GM06990 (cell line): ENCODE data around the gene CADPS2.
A peak's percentile ranks its signal among the peaks of the same experiment; 100 is the strongest.

Experiments used
- DNase-seq: peaks from one replicate; pipeline ENCODE4 v3.0.0-alpha.2; 2011; ENCODE audit not compliant: insufficient read length; ENCODE audit errors: extremely low read depth
- H3K27me3 ChIP-seq: replicated peaks from 2 replicates; pipeline ENCODE4 v1.6.0; 2011; ENCODE audit warnings: low read length; ENCODE audit not compliant: control insufficient read depth, insufficient read depth
- H3K36me3 ChIP-seq: 2 replicates; pipeline ENCODE4 v1.5.1; 2011; ENCODE audit warnings: low read length; ENCODE audit not compliant: control insufficient read depth, insufficient read depth
- H3K4me3 ChIP-seq: replicated peaks from 2 replicates; pipeline ENCODE4 v1.5.1; 2011; ENCODE audit warnings: low read depth, mild to moderate bottlenecking, control low read depth, low read length
- CTCF ChIP-seq: IDR thresholded peaks from 2 replicates; pipeline ENCODE4 v1.5.1; 2011; ENCODE audit warnings: low read length, control low read depth, mild to moderate bottlenecking, inconsistent platforms; ENCODE audit not compliant: insufficient read depth, poor library complexity, severe bottlenecking

Gene CADPS2

GRCh38 chr7:122886357-122887081 is at the start of gene CADPS2:
TSS of gene CADPS2 (minus strand) at chr7:122886460. CDS start at chr7:122886337, 123 bp downstream.
- H3K27me3 ChIP-seq, result no peaks in the 10 kb centered on the region; the same call in 1 of the 2 replicates
- TF ChIP-seq CTCF, result no peak
- peak; percentile 47 for DNase-seq
- peak within 1 kb of the TSS; percentile 63 for H3K4me3 ChIP-seq
- H3K36me3 ChIP-seq, result no peaks in the 10 kb centered on the region

GRCh38 chr7:122935620-122936019 is 49.4 kb upstream of the CADPS2 start:
- TF ChIP-seq CTCF, result no peak
- DNase-seq, result no peak
- Histone ChIP-seq H3K27me3 (no peaks in the 10 kb centered on the region), H3K4me3 (no peak overlapping the region), H3K36me3 (no peaks in the 10 kb centered on the region)

- TF ChIP-seq CTCF, result no peak
- H3K27me3 ChIP-seq, result no peaks in the 10 kb centered on the region
- H3K4me3 ChIP-seq, result no peak overlapping the region
- no peaks in the 10 kb centered on the region for H3K36me3 ChIP-seq
- no peak for DNase-seq
These were observed 33.5 kb upstream of the CADPS2 start for GRCh38 chr7:122919643-122920181.

DNA sequence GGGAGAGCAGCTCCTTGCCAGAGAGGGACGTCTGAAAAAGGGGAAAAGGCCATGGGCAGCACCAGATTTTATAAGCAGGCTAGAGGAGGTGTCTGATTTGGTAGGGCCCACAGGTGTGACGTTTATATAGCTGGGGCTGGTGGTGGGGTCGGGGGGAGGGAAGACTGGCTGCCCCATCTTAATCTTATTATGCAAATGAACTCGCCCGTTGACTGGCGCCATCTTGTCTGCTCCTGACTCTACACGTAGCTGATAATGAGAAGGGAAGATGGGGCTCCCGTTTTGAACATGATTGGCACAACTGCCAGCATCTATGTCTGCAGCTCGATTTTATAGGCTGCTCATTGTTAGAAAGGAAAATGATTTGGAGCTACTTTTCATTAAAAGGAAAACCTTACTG is 28.6 kb upstream of the CADPS2 start:
- no peak for DNase-seq
- no peak for TF ChIP-seq CTCF
- no peaks in the 10 kb centered on the region for H3K36me3 ChIP-seq
- H3K27me3 ChIP-seq, result no peaks in the 10 kb centered on the region
- no peak overlapping the region for H3K4me3 ChIP-seq

GRCh38 chr7:122913608-122914007 is 27.3 kb upstream of the CADPS2 start:
- no peaks in the 10 kb centered on the region for H3K36me3 ChIP-seq
- DNase-seq, result no peak
- no peak for TF ChIP-seq CTCF
- no peak overlapping the region for H3K4me3 ChIP-seq
- no peaks in the 10 kb centered on the region for H3K27me3 ChIP-seq
